HepG2 (cell line): ENCODE data around the gene BBS9. TPM values are rescaled to one million over a fixed set of nuclear protein-coding genes. Genes with fewer than 3 reads are reported as not detected.

ENCODE experiments used
- ATAC-seq: fragments of 200-7000 bp; cut with Tn5 transposase; 3 replicates; pipeline ENCODE4 v1.9.1; 2020; ENCODE audit warnings: mild to moderate bottlenecking, moderate library complexity
- BruUV-seq: library from RNA; stranded (reverse); fragments of 400-500 nt; replicated peaks from 2 replicates; lab custom pipeline; 2021; lab: Mats Ljungman, UMichigan
- CTCF ChIA-PET: fragments of 300-600 bp; formaldehyde crosslinking; extraction: SDS; loops from one replicate; lab custom pipeline; 2021; ENCODE audit warnings: low total read pairs, inconsistent platforms, low intra/inter-chr PET ratio; lab: Yijun Ruan, JAX
- POLR2A ChIA-PET: fragments of 350-600 bp; sonication (Branson Sonifier 250); formaldehyde crosslinking; loops from one replicate; lab custom pipeline; 2020; ENCODE audit warnings: antibody characterized with exemption, inconsistent platforms; lab: Yijun Ruan, JAX
- DNase-seq: peaks from one replicate; pipeline ENCODE4 v3.0.0-alpha.2; 2015; ENCODE audit warnings: low spot score
- FAIRE-seq: peaks from 3 replicates; lab custom pipeline; 2011; peaks lifted over from hg19 to GRCh38; lab: Jason Lieb, UNC
- H2AFZ ChIP-seq: one replicate; pipeline ENCODE4 v1.6.1; 2011; ENCODE audit warnings: low read length, inconsistent platforms
- H3K27ac ChIP-seq: fragments of 300-600 bp; 3 replicates; pipeline ENCODE4 v1.8.0; 2011; ENCODE audit warnings: mixed run types, mild to moderate bottlenecking, mixed read lengths, low read length, inconsistent platforms; ENCODE audit not compliant: insufficient read depth; ENCODE audit errors: extremely low read length
- H3K27me3 ChIP-seq, 2 experiments: fragments of 200-600 bp in 1 of 2; 2 replicates in 1 of 2; 3 replicates in 1 of 2; pipeline versions ENCODE4 v1.6.0 to v1.8.0; 2011; ENCODE audit warnings: low read length in 2 of 2, mild to moderate bottlenecking in 2 of 2, moderate library complexity in 2 of 2, inconsistent platforms in 1 of 2; ENCODE audit not compliant: insufficient read depth in 2 of 2, control insufficient read depth in 1 of 2
- H3K36me3 ChIP-seq, 2 experiments: fragments of 200-600 bp in 1 of 2; replicated peaks in 1 of 2; 2 replicates in 1 of 2; 3 replicates in 1 of 2; pipeline versions ENCODE4 v1.5.1 to v1.8.0; 2011; ENCODE audit warnings: low read length in 2 of 2, inconsistent platforms in 1 of 2; ENCODE audit not compliant: insufficient read depth in 2 of 2, control insufficient read depth in 1 of 2
- H3K4me1 ChIP-seq: 2 replicates; pipeline ENCODE4 v1.5.1; 2012; ENCODE audit warnings: low read length, inconsistent platforms; ENCODE audit not compliant: insufficient read depth
- H3K4me2 ChIP-seq: 2 replicates; pipeline ENCODE4 v1.6.0; 2011; ENCODE audit warnings: low read depth, low read length, inconsistent platforms
- H3K4me3 ChIP-seq, 3 experiments: fragments of 200-600 bp in 1 of 3; sonication (generic), shearing (Covaris generic) in 1 of 3; replicated peaks in 1 of 3; 2 replicates each; pipeline ENCODE4 v1.5.1; 2011 to 2016; ENCODE audit warnings: low read length in 3 of 3, inconsistent platforms in 2 of 3, low read depth in 2 of 3, mild to moderate bottlenecking in 2 of 3, control low read depth in 1 of 3, mixed read lengths in 1 of 3; ENCODE audit not compliant: insufficient read depth in 1 of 3
- H3K79me2 ChIP-seq: one replicate; pipeline ENCODE4 v1.6.1; 2011; ENCODE audit warnings: low read length, inconsistent platforms; ENCODE audit not compliant: insufficient read depth
- H3K9ac ChIP-seq: 2 replicates; pipeline ENCODE4 v1.6.0; 2011; ENCODE audit warnings: mild to moderate bottlenecking, low read depth, low read length, inconsistent platforms; ENCODE audit not compliant: insufficient read depth
- H3K9me3 ChIP-seq: 2 replicates; pipeline ENCODE4 v1.5.1; 2012; ENCODE audit warnings: mild to moderate bottlenecking, low read length
- H4K20me1 ChIP-seq: 2 replicates; pipeline ENCODE4 v1.6.0; 2011; ENCODE audit warnings: inconsistent platforms, mild to moderate bottlenecking, low read length, moderate library complexity; ENCODE audit not compliant: insufficient read depth
- ATM ChIP-seq: fragments of 450-650 bp; IDR thresholded peaks from 2 replicates; pipeline ENCODE4 v1.7.1; 2017; ENCODE audit warnings: mild to moderate bottlenecking, borderline replicate concordance
- BHLHE40 ChIP-seq: IDR thresholded peaks from 2 replicates; pipeline ENCODE4 v1.6.1; 2011; ENCODE audit warnings: low read length, improper control_type of control experiment
- ETV6 ChIP-seq: sonication (generic); formaldehyde crosslinking; conservative IDR thresholded peaks from 2 replicates; pipeline ENCODE4 v1.4.0; 2020; ENCODE audit warnings: missing genetic modification reagents
- MXD4 ChIP-seq: IDR thresholded peaks from 2 replicates; pipeline ENCODE4 v1.6.1; 2016; ENCODE audit warnings: mild to moderate bottlenecking, missing biosample characterization, missing genetic modification reagents
- NBN ChIP-seq: fragments of 450-650 bp; conservative IDR thresholded peaks from 2 replicates; pipeline ENCODE4 v1.6.1; 2017
- NFIB ChIP-seq: sonication (generic); formaldehyde crosslinking; IDR thresholded peaks from 2 replicates; pipeline ENCODE4 v1.9.0; 2021; ENCODE audit warnings: missing genetic modification reagents, mild to moderate bottlenecking, borderline replicate concordance
- ZNF230 ChIP-seq: sonication (generic); formaldehyde crosslinking; IDR thresholded peaks from 2 replicates; pipeline ENCODE4 v1.4.0; 2020; ENCODE audit warnings: mild to moderate bottlenecking, missing genetic modification reagents
- ZNF232 ChIP-seq: sonication (generic); formaldehyde crosslinking; IDR thresholded peaks from 2 replicates; pipeline ENCODE4 v1.4.0; 2020; ENCODE audit warnings: missing genetic modification reagents, borderline replicate concordance
- ZNF3 ChIP-seq: IDR thresholded peaks from 2 replicates; pipeline ENCODE4 v1.7.0; 2017; ENCODE audit warnings: inconsistent platforms
- ZNF354B ChIP-seq: sonication (generic); formaldehyde crosslinking; IDR thresholded peaks from 2 replicates; pipeline ENCODE4 v1.8.0; 2022; ENCODE audit warnings: mild to moderate bottlenecking, missing genetic modification reagents
- ZNF44 ChIP-seq: sonication (generic); formaldehyde crosslinking; IDR thresholded peaks from 2 replicates; pipeline ENCODE4 v1.5.1; 2020; ENCODE audit warnings: mild to moderate bottlenecking, missing genetic modification reagents
- ZNF792 ChIP-seq: IDR thresholded peaks from 2 replicates; pipeline ENCODE4 v1.6.1; 2016
- ZNF891 ChIP-seq: sonication (generic); formaldehyde crosslinking; IDR thresholded peaks from 2 replicates; pipeline ENCODE4 v1.5.0; 2020; ENCODE audit warnings: mild to moderate bottlenecking, missing genetic modification reagents
- WGBS: methylation state at CpG from one replicate; pipeline ENCODE4 v1.1.6; 2017; ENCODE audit warnings: low lambda C conversion rate; 5-methylcytosine and 5-hydroxymethylcytosine counted together
- in situ Hi-C: cut with HindIII; loops from 2 replicates; pipeline ENCODE4 v1.10.0; 2017; ENCODE audit warnings: low pct_unique_long_range_greater_than_20kb; ENCODE audit not compliant: extremely low pct_ligation_motif_present
- intact Hi-C: fragments of 100-400 bp; cut with micrococcal nuclease; formaldehyde crosslinking; loops from one replicate; pipeline ENCODE4 v1.10.0; 2022; ENCODE audit not compliant: unreplicated experiment
- polyA plus RNA-seq, 8 experiments: library from polyadenylated mRNA; depleted of rRNA in 3 of 8; stranded (reverse) in 7 of 8; unstranded in 1 of 8; fragments of >200 nt; fragmentation: Illumina TruSeq in 4 of 8; extraction: Trizol in 4 of 8; gene quantifications; 2 replicates each; pipeline versions ENCODE4 v1.2.1 to v1.2.3, GENCODE V29; 2011 to 2016; ENCODE audit warnings: low read depth in 4 of 8, missing spikeins in 1 of 8, mixed read lengths in 1 of 8; ENCODE audit not compliant: insufficient read depth in 1 of 8
- total RNA-seq, 5 experiments: library from RNA; depleted of rRNA; stranded (reverse); fragments of >200 nt; fragmentation: Illumina TruSeq; extraction: Trizol; gene quantifications; 2 replicates each; pipeline ENCODE4 v1.2.3, GENCODE V29; 2016; ENCODE audit warnings: low read depth in 1 of 5
- TF ChIP-seq, protein P1 (sequence below): sonication (generic); formaldehyde crosslinking; IDR thresholded peaks from 2 replicates; pipeline ENCODE4 v1.4.0; 2020; ENCODE audit warnings: missing genetic modification reagents
- TF ChIP-seq, protein P2 (sequence below): sonication (generic); formaldehyde crosslinking; IDR thresholded peaks from 2 replicates; pipeline ENCODE4 v1.5.0; 2020; ENCODE audit warnings: missing genetic modification reagents, mild to moderate bottlenecking, borderline replicate concordance
- TF ChIP-seq, protein P3 (sequence below), 2 experiments: sonication (generic) in 1 of 2; formaldehyde crosslinking in 1 of 2; IDR thresholded peaks; 2 replicates each; pipeline versions ENCODE4 v1.4.0 to v1.6.1; 2018 to 2020; ENCODE audit warnings: missing genetic modification reagents in 2 of 2, borderline replicate concordance in 1 of 2, low read depth in 1 of 2, mild to moderate bottlenecking in 1 of 2, missing biosample characterization in 1 of 2
- TF ChIP-seq, protein P4 (sequence below): sonication (generic); formaldehyde crosslinking; IDR thresholded peaks from 2 replicates; pipeline ENCODE4 v1.8.1; 2023; ENCODE audit warnings: mild to moderate bottlenecking, moderate library complexity, missing genetic modification reagents

The BBS9 gene
- total and polyA plus RNA-seq, 2 of the 13 experiments (the other 11 are each of a cell fraction or from before 2014, with no cell fraction given) = 5.1 to 7.8 TPM

DNA sequence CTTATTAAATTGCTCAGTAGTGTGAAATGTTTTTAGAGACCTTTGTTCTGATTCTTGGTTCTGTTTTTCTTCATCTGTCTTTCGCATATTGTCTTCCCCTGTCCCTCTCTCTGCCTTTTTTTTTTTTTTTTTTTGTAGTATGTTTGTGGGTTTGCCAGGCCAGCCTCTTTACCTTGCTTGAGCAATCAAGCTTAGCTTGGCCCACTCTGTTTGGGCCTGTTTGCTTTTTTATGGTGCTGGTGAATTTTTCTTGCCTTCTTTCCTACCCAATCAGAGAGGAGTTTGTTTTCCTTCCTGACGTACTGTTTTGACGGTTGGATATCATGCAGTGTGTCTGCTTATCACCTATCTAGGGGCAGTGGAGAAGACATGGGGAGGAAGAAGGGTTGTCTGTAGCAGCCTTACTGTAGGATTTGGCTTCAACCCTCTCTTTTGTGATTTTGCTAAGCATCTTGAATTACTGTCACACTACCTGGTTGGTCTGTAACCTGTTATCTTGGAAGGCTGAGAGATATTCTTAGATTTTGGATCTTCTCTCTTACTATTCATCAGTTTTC is 64.0 kb downstream of the BBS9 start (continued):
- TF ChIP-seq, protein P1, sequence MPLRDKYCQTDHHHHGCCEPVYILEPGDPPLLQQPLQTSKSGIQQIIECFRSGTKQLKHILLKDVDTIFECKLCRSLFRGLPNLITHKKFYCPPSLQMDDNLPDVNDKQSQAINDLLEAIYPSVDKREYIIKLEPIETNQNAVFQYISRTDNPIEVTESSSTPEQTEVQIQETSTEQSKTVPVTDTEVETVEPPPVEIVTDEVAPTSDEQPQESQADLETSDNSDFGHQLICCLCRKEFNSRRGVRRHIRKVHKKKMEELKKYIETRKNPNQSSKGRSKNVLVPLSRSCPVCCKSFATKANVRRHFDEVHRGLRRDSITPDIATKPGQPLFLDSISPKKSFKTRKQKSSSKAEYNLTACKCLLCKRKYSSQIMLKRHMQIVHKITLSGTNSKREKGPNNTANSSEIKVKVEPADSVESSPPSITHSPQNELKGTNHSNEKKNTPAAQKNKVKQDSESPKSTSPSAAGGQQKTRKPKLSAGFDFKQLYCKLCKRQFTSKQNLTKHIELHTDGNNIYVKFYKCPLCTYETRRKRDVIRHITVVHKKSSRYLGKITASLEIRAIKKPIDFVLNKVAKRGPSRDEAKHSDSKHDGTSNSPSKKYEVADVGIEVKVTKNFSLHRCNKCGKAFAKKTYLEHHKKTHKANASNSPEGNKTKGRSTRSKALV (CRISPR knock-in tag) = no peak

DNA sequence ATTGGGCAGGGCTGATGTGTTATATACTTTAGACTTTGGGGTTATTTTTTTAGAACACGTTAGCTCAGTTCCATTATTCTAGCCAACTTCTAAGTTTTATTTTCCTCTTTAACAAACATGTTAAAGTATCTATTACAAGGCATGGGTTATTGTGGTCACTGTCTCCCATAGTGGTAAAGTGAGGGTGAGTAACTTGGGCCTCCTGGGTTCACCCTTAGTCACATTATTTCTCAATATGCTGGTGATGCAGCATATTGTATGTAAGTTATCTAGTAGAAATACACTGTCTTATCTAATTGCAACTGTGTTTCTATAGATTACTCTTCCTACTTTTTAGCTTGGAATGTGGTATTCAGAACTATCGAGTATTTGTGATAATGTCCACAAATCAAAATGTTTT is 65.9 kb downstream of the BBS9 start:
- Histone ChIP-seq H3K9me3 (no peaks in the 10 kb centered on the region), H3K36me3 (no peaks in the 10 kb centered on the region), H3K27me3 (no peaks in the 10 kb centered on the region), H3K4me2 (no peak overlapping the region), H3K27ac (no peak overlapping the region), H4K20me1 (no peaks in the 10 kb centered on the region), H3K79me2 (no peaks in the 10 kb centered on the region), H3K4me1 (peaks cover 21% of the 10 kb centered on the region), H3K9ac (no peak overlapping the region), H2AFZ (no peak overlapping the region), H3K4me3 (no peak overlapping the region)
- in situ Hi-C loops (loop anchor here (25.0 kb wide), 1 partner anchor 517 kb away; no protein-coding TSS in a partner anchor), intact Hi-C loops (no loop called here)
- CTCF ChIA-PET = no interaction called here
- POLR2A ChIA-PET = no interaction called here
- FAIRE-seq (no peak), DNase-seq (no peak), ATAC-seq (no peak)
- TF ChIP-seq NBN (no peak), BHLHE40 (no peak), ZNF891 (CRISPR knock-in tag) (no peak), ATM (no peak), ETV6 (CRISPR knock-in tag) (no peak), ZNF354B (CRISPR knock-in tag) (no peak), ZNF792 (CRISPR knock-in tag) (no peak), MXD4 (CRISPR knock-in tag) (no peak), ZNF230 (CRISPR knock-in tag) (no peak), ZNF3 (CRISPR knock-in tag) (no peak), ZNF232 (CRISPR knock-in tag) (no peak), NFIB (CRISPR knock-in tag) (no peak), ZNF44 (CRISPR knock-in tag) (no peak)
- TF ChIP-seq, protein P2, sequence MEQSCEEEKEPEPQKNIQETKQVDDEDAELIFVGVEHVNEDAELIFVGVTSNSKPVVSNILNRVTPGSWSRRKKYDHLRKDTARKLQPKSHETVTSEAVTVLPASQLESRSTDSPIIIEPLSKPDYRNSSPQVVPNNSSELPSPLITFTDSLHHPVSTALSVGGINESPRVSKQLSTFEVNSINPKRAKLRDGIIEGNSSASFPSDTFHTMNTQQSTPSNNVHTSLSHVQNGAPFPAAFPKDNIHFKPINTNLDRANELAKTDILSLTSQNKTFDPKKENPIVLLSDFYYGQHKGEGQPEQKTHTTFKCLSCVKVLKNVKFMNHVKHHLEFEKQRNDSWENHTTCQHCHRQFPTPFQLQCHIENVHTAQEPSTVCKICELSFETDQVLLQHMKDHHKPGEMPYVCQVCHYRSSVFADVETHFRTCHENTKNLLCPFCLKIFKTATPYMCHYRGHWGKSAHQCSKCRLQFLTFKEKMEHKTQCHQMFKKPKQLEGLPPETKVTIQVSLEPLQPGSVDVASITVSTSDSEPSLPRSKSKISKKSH (CRISPR knock-in tag) = no peak
- TF ChIP-seq, protein P3, sequence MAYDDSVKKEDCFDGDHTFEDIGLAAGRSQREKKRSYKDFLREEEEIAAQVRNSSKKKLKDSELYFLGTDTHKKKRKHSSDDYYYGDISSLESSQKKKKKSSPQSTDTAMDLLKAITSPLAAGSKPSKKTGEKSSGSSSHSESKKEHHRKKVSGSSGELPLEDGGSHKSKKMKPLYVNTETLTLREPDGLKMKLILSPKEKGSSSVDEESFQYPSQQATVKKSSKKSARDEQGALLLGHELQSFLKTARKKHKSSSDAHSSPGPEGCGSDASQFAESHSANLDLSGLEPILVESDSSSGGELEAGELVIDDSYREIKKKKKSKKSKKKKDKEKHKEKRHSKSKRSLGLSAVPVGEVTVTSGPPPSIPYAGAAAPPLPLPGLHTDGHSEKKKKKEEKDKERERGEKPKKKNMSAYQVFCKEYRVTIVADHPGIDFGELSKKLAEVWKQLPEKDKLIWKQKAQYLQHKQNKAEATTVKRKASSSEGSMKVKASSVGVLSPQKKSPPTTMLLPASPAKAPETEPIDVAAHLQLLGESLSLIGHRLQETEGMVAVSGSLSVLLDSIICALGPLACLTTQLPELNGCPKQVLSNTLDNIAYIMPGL (CRISPR knock-in tag; IDR thresholded peaks at IDR 0.05; ENCODE audit: borderline replicate concordance in 1 of 2, low read depth in 1 of 2) = no peak
- TF ChIP-seq, protein P4, sequence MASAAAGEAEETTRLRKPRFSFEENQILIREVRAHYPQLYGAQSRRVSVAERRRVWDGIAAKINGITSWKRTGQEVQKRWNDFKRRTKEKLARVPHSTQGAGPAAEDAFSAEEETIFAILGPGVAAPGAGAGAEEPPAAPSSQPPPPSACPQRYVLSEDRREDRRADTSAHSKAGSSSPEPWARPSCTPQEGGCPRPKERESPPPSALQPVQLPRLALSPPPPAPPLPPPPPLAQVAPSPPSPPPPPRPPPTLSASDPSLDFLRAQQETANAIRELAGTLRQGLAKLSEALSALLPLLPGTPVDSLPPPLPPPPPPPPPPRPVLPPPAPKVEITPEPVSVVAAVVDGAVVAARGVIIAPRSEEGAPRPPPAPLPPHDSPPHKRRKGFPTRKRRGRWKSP (CRISPR knock-in tag) = no peak
- BruUV-seq = no TSS peak
- 90% methylated on average over 2 of the region's 2 CpGs for WGBS
